HepG2 (cell line): Measurements from ENCODE around the gene TMEM132D. TPM values are rescaled to one million over a fixed set of nuclear protein-coding genes. Genes with fewer than 3 reads are reported as not detected.

Source experiments
- ATAC-seq: fragments of 200-7000 bp; cut with Tn5 transposase; 3 replicates; pipeline ENCODE4 v1.9.1; 2020; ENCODE audit warnings: mild to moderate bottlenecking, moderate library complexity
- BruUV-seq: library from RNA; stranded (reverse); fragments of 400-500 nt; replicated peaks from 2 replicates; lab custom pipeline; 2021; lab: Mats Ljungman, UMichigan
- CTCF ChIA-PET: fragments of 300-600 bp; formaldehyde crosslinking; extraction: SDS; loops from one replicate; lab custom pipeline; 2021; ENCODE audit warnings: low total read pairs, inconsistent platforms, low intra/inter-chr PET ratio; lab: Yijun Ruan, JAX
- POLR2A ChIA-PET: fragments of 350-600 bp; sonication (Branson Sonifier 250); formaldehyde crosslinking; loops from one replicate; lab custom pipeline; 2020; ENCODE audit warnings: antibody characterized with exemption, inconsistent platforms; lab: Yijun Ruan, JAX
- DNase-seq: peaks from one replicate; pipeline ENCODE4 v3.0.0-alpha.2; 2015; ENCODE audit warnings: low spot score
- FAIRE-seq: peaks from 3 replicates; lab custom pipeline; 2011; peaks lifted over from hg19 to GRCh38; lab: Jason Lieb, UNC
- H2AFZ ChIP-seq: one replicate; pipeline ENCODE4 v1.6.1; 2011; ENCODE audit warnings: low read length, inconsistent platforms
- H3K27ac ChIP-seq: fragments of 300-600 bp; 3 replicates; pipeline ENCODE4 v1.8.0; 2011; ENCODE audit warnings: mixed run types, mild to moderate bottlenecking, mixed read lengths, low read length, inconsistent platforms; ENCODE audit not compliant: insufficient read depth; ENCODE audit errors: extremely low read length
- H3K27me3 ChIP-seq, 2 experiments: fragments of 200-600 bp in 1 of 2; 2 replicates in 1 of 2; 3 replicates in 1 of 2; pipeline versions ENCODE4 v1.6.0 to v1.8.0; 2011; ENCODE audit warnings: low read length in 2 of 2, mild to moderate bottlenecking in 2 of 2, moderate library complexity in 2 of 2, inconsistent platforms in 1 of 2; ENCODE audit not compliant: insufficient read depth in 2 of 2, control insufficient read depth in 1 of 2
- H3K36me3 ChIP-seq, 2 experiments: fragments of 200-600 bp in 1 of 2; replicated peaks in 1 of 2; 2 replicates in 1 of 2; 3 replicates in 1 of 2; pipeline versions ENCODE4 v1.5.1 to v1.8.0; 2011; ENCODE audit warnings: low read length in 2 of 2, inconsistent platforms in 1 of 2; ENCODE audit not compliant: insufficient read depth in 2 of 2, control insufficient read depth in 1 of 2
- H3K4me1 ChIP-seq: 2 replicates; pipeline ENCODE4 v1.5.1; 2012; ENCODE audit warnings: low read length, inconsistent platforms; ENCODE audit not compliant: insufficient read depth
- H3K4me2 ChIP-seq: 2 replicates; pipeline ENCODE4 v1.6.0; 2011; ENCODE audit warnings: low read depth, low read length, inconsistent platforms
- H3K4me3 ChIP-seq, 3 experiments: fragments of 200-600 bp in 1 of 3; sonication (generic), shearing (Covaris generic) in 1 of 3; replicated peaks in 1 of 3; 2 replicates each; pipeline ENCODE4 v1.5.1; 2011 to 2016; ENCODE audit warnings: low read length in 3 of 3, inconsistent platforms in 2 of 3, low read depth in 2 of 3, mild to moderate bottlenecking in 2 of 3, control low read depth in 1 of 3, mixed read lengths in 1 of 3; ENCODE audit not compliant: insufficient read depth in 1 of 3
- H3K79me2 ChIP-seq: one replicate; pipeline ENCODE4 v1.6.1; 2011; ENCODE audit warnings: low read length, inconsistent platforms; ENCODE audit not compliant: insufficient read depth
- H3K9ac ChIP-seq: 2 replicates; pipeline ENCODE4 v1.6.0; 2011; ENCODE audit warnings: mild to moderate bottlenecking, low read depth, low read length, inconsistent platforms; ENCODE audit not compliant: insufficient read depth
- H3K9me3 ChIP-seq: 2 replicates; pipeline ENCODE4 v1.5.1; 2012; ENCODE audit warnings: mild to moderate bottlenecking, low read length
- H4K20me1 ChIP-seq: 2 replicates; pipeline ENCODE4 v1.6.0; 2011; ENCODE audit warnings: inconsistent platforms, mild to moderate bottlenecking, low read length, moderate library complexity; ENCODE audit not compliant: insufficient read depth
- ATF7 ChIP-seq, 2 experiments: fragments of 450-650 bp in 1 of 2; sonication (generic) in 1 of 2; formaldehyde crosslinking in 1 of 2; IDR thresholded peaks; 2 replicates each; pipeline versions ENCODE4 v1.4.0 to v1.6.1; 2016 to 2020; ENCODE audit warnings: antibody characterized with exemption in 1 of 2, mild to moderate bottlenecking in 1 of 2, missing genetic modification reagents in 1 of 2
- CREB1 ChIP-seq, 2 experiments: fragments of 450-650 bp in 1 of 2; IDR thresholded peaks; 2 replicates each; pipeline ENCODE4 v1.6.1; 2016 to 2017; ENCODE audit warnings: control low read depth in 1 of 2, mild to moderate bottlenecking in 1 of 2, missing compliant biosample characterization in 1 of 2, missing genetic modification characterization in 1 of 2
- ERF ChIP-seq: IDR thresholded peaks from 2 replicates; pipeline ENCODE4 v1.6.1; 2018; ENCODE audit warnings: missing biosample characterization, missing genetic modification reagents
- HIC2 ChIP-seq: sonication (generic); formaldehyde crosslinking; IDR thresholded peaks from 2 replicates; pipeline ENCODE4 v1.9.0; 2022; ENCODE audit warnings: low read depth, missing genetic modification reagents
- KDM5B ChIP-seq: sonication (generic); formaldehyde crosslinking; IDR thresholded peaks from 2 replicates; pipeline ENCODE4 v1.4.0; 2020; ENCODE audit warnings: missing genetic modification reagents, mild to moderate bottlenecking, borderline replicate concordance
- NBN ChIP-seq: fragments of 450-650 bp; conservative IDR thresholded peaks from 2 replicates; pipeline ENCODE4 v1.6.1; 2017
- TBX2 ChIP-seq: sonication (generic); formaldehyde crosslinking; IDR thresholded peaks from 2 replicates; pipeline ENCODE4 v1.5.0; 2020; ENCODE audit warnings: missing genetic modification reagents, mild to moderate bottlenecking, borderline replicate concordance
- ZNF644 ChIP-seq: IDR thresholded peaks from 2 replicates; pipeline ENCODE4 v1.6.1; 2016; ENCODE audit warnings: low read depth
- ZNF879 ChIP-seq: sonication (generic); formaldehyde crosslinking; IDR thresholded peaks from 2 replicates; pipeline ENCODE4 v1.8.1; 2023; ENCODE audit warnings: missing genetic modification reagents
- WGBS: methylation state at CpG from one replicate; pipeline ENCODE4 v1.1.6; 2017; ENCODE audit warnings: low lambda C conversion rate; 5-methylcytosine and 5-hydroxymethylcytosine counted together
- in situ Hi-C: cut with HindIII; loops from 2 replicates; pipeline ENCODE4 v1.10.0; 2017; ENCODE audit warnings: low pct_unique_long_range_greater_than_20kb; ENCODE audit not compliant: extremely low pct_ligation_motif_present
- intact Hi-C: fragments of 100-400 bp; cut with micrococcal nuclease; formaldehyde crosslinking; loops from one replicate; pipeline ENCODE4 v1.10.0; 2022; ENCODE audit not compliant: unreplicated experiment
- polyA plus RNA-seq, 8 experiments: library from polyadenylated mRNA; depleted of rRNA in 3 of 8; stranded (reverse) in 7 of 8; unstranded in 1 of 8; fragments of >200 nt; fragmentation: Illumina TruSeq in 4 of 8; extraction: Trizol in 4 of 8; gene quantifications; 2 replicates each; pipeline versions ENCODE4 v1.2.1 to v1.2.3, GENCODE V29; 2011 to 2016; ENCODE audit warnings: low read depth in 4 of 8, missing spikeins in 1 of 8, mixed read lengths in 1 of 8; ENCODE audit not compliant: insufficient read depth in 1 of 8
- total RNA-seq, 5 experiments: library from RNA; depleted of rRNA; stranded (reverse); fragments of >200 nt; fragmentation: Illumina TruSeq; extraction: Trizol; gene quantifications; 2 replicates each; pipeline ENCODE4 v1.2.3, GENCODE V29; 2016; ENCODE audit warnings: low read depth in 1 of 5

TMEM132D gene
- total and polyA plus RNA-seq, 2 of the 13 experiments (the other 11 are each of a cell fraction or from before 2014, with no cell fraction given): not detected

GRCh38 chr12:129138776-129139175, 765.0 kb downstream of the TMEM132D start:
- Histone ChIP-seq H3K27ac (no peak overlapping the region), H3K9ac (no peak overlapping the region), H3K36me3 (no peaks in the 10 kb centered on the region), H4K20me1 (no peaks in the 10 kb centered on the region), H3K4me2 (no peak overlapping the region), H3K4me1 (no peaks in the 10 kb centered on the region), H3K4me3 (no peak overlapping the region), H3K9me3 (peaks cover 13% of the 10 kb centered on the region), H2AFZ (no peak overlapping the region), H3K27me3 (no peaks in the 10 kb centered on the region), H3K79me2 (no peaks in the 10 kb centered on the region)
- intact Hi-C loops: no loop called here
- BruUV-seq: no TSS peak
- FAIRE-seq (no peak), DNase-seq (no peak), ATAC-seq (no peak)
- in situ Hi-C loops: no loop called here
- WGBS: 0% methylated on average over 4 of the region's 4 CpGs
- TF ChIP-seq HIC2 (CRISPR knock-in tag) (no peak), ERF (CRISPR knock-in tag) (no peak), TBX2 (CRISPR knock-in tag) (no peak), KDM5B (no peak), NBN (no peak), ZNF644 (CRISPR knock-in tag) (no peak)
- POLR2A ChIA-PET: no interaction called here
- CTCF ChIA-PET: no interaction called here

DNA sequence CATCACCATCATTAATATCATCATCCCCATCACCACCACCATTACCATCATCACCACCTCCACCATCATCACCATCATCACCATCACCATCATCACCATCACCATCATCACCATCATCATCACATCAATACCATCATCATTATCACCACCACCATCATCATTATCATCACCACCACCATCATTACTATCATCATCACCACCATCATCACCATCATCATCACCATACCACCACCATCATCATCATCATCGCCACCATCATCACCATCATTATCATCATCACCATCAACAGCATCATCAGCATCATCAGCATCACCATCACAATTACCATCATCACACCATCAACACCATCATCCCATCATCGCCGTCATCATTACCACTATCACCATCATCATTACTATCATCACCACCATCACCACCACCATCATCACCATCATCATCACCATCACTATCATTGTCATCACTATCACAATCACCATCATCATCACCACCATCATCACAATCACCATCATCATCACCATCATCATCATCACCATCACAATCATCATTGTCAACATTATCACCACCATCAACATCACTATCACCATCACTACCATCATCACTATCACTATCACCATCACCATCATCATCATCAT, 767.0 kb downstream of the TMEM132D start:
- TF ChIP-seq CREB1 (IDR thresholded peaks at IDR 0.05): peak; percentile 98
- TF ChIP-seq CREB1 (CRISPR knock-in tag; IDR thresholded peaks at IDR 0.05): no peak
- 0 out of 2 replicates have a peak, but pooled peaks have one; percentile 2 for TF ChIP-seq ATF7 (IDR thresholded peaks at IDR 0.05)
- TF ChIP-seq ATF7 (CRISPR knock-in tag; IDR thresholded peaks at IDR 0.05): no peak
- TF ChIP-seq ZNF879 (CRISPR knock-in tag): no peak
- WGBS: 3% methylated on average over 3 of the region's 3 CpGs
- POLR2A ChIA-PET: no interaction called here
- no peak for DNase-seq
- Histone ChIP-seq H3K27ac (no peak overlapping the region), H3K4me2 (no peak overlapping the region), H3K9me3 (peaks cover 13% of the 10 kb centered on the region), H2AFZ (no peak overlapping the region), H3K27me3 (no peaks in the 10 kb centered on the region), H4K20me1 (no peaks in the 10 kb centered on the region), H3K9ac (no peak overlapping the region), H3K79me2 (no peaks in the 10 kb centered on the region), H3K36me3 (no peaks in the 10 kb centered on the region), H3K4me1 (no peaks in the 10 kb centered on the region), H3K4me3 (no peak overlapping the region)
- in situ Hi-C loops: no loop called here
- intact Hi-C loops: no loop called here
- BruUV-seq: no TSS peak
- FAIRE-seq: no peak
- no peak for ATAC-seq
- CTCF ChIA-PET: no interaction called here
